ENCODE results near the gene HIVEP2.

The HIVEP2 gene

DNA sequence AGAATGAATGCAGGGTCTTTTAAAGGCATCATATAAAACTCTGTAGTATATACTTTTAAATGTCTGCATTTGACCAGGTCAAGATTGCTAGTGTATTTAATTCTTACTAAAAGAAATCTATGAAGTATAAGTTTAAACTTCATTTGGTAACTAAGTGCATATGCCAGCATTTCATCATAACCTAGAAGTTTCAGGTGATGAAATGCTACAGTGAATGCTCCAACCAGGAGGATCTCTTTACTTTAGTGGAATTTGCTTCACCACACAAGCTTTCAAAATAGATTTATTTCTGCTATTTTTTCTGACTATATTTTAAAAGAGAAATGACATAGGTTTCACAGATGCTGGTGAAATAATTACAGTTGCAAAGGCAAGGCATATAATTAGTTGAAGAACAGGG, 141.9 kb downstream of the HIVEP2 start:
- no peak overlapping the region for H3K27ac ChIP-seq (ENCODE audit: low read depth, low read length)
- H3K9me3 ChIP-seq (ENCODE audit: low read length), result no peaks in the 10 kb centered on the region
- no peak overlapping the region for H3K4me3 ChIP-seq (ENCODE audit: low read depth in 1 of 2, low read length in 2 of 2)
- no peak overlapping the region for H3K9ac ChIP-seq (ENCODE audit: low read length)
- H3K4me1 ChIP-seq (ENCODE audit: insufficient read depth, low read length), result no peaks in the 10 kb centered on the region
- H3K36me3 ChIP-seq (ENCODE audit: insufficient read depth, low read length), result no peaks in the 10 kb centered on the region
- H3K27me3 ChIP-seq (ENCODE audit: control insufficient read depth in 1 of 2, insufficient read depth in 2 of 2, low read length in 2 of 2), result no peaks in the 10 kb centered on the region

DNA sequence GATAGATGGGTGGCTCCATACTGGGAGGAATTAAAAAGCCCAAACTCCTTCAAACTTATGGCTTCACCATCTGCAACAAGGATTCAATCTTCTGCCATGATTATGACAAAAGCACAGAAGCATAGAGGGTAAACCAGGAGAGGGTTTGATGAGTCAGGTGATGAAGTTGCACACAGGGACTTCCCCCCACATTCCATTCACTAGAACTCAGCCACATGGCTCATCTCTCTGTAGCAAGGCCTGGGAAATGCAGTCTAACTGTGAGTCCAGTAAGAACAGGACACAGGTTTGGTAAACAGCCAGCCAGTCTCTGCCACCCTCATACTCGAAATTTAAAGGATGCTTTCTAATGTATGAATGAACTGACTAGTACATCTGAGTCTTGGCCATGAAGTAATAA, 142.9 kb downstream of the HIVEP2 start:
- H3K36me3 ChIP-seq (ENCODE audit: insufficient read depth, low read length), result no peaks in the 10 kb centered on the region

DNA sequence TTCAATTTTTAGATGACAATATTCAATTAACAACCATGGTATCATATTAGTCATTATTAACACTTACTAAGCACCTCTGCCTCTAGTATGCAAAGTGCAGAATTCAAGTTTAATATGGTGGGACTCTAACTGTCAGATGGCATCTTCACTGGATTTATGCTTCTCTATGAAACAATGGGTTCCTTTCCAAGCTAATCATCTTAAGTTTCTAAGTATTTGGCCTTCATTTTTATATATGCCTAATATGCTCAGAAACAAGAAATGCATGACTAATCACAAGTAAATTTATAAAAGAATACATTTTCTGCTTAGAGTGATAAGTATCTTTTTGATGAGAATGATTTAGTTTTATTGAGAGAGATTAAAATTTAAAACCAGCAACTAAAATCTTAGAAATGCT, 144.7 kb downstream of the HIVEP2 start:
- no peak overlapping the region for H3K27ac ChIP-seq (ENCODE audit: low read depth, low read length)
- H3K4me1 ChIP-seq (ENCODE audit: insufficient read depth, low read length), result no peaks in the 10 kb centered on the region

More for the DNA sequence above, 142.9 kb downstream of the HIVEP2 start:
- H3K9ac ChIP-seq (ENCODE audit: low read length), result no peak overlapping the region
- no peaks in the 10 kb centered on the region for H3K27me3 ChIP-seq (ENCODE audit: control insufficient read depth in 1 of 2, insufficient read depth in 2 of 2, low read length in 2 of 2)
- no peaks in the 10 kb centered on the region for H3K4me1 ChIP-seq (ENCODE audit: insufficient read depth, low read length)
- H3K27ac ChIP-seq (ENCODE audit: low read depth, low read length), result no peak overlapping the region
- no peaks in the 10 kb centered on the region for H3K9me3 ChIP-seq (ENCODE audit: low read length)
- no peak overlapping the region for H3K4me3 ChIP-seq (ENCODE audit: low read depth in 1 of 2, low read length in 2 of 2)

DNA sequence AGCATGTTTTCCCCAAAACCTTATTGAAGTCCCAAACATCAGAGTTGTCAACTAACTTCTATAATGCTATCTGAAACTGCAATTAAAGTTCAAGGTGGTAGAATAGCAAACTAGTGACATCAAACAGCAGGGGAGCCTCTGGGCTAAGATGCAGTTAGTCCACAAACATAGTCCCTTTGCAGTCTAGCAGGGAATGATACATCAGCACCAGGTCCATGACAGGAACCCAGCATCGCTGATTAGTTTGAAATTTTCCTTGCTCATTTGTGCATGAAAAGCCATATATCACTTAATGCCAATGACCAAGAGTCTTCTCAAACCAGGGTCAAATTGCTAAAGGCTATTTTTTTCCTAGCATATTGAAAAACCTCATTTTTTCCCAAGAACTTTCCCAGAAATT, 145.3 kb downstream of the HIVEP2 start:
- Histone ChIP-seq H3K4me3 (ENCODE audit: low read depth in 1 of 2, low read length in 2 of 2) (no peak overlapping the region), H3K4me1 (ENCODE audit: insufficient read depth, low read length) (no peaks in the 10 kb centered on the region), H3K9me3 (ENCODE audit: low read length) (no peaks in the 10 kb centered on the region), H3K9ac (ENCODE audit: low read length) (no peak overlapping the region), H3K27ac (ENCODE audit: low read depth, low read length) (no peak overlapping the region), H3K36me3 (ENCODE audit: insufficient read depth, low read length) (no peaks in the 10 kb centered on the region), H3K27me3 (ENCODE audit: control insufficient read depth in 1 of 2, insufficient read depth in 2 of 2, low read length in 2 of 2) (no peaks in the 10 kb centered on the region)

More for the DNA sequence above, 144.7 kb downstream of the HIVEP2 start:
- Histone ChIP-seq H3K9ac (ENCODE audit: low read length) (no peak overlapping the region), H3K9me3 (ENCODE audit: low read length) (no peaks in the 10 kb centered on the region), H3K36me3 (ENCODE audit: insufficient read depth, low read length) (no peaks in the 10 kb centered on the region), H3K4me3 (ENCODE audit: low read depth in 1 of 2, low read length in 2 of 2) (no peak overlapping the region), H3K27me3 (ENCODE audit: control insufficient read depth in 1 of 2, insufficient read depth in 2 of 2, low read length in 2 of 2) (no peaks in the 10 kb centered on the region)

DNA sequence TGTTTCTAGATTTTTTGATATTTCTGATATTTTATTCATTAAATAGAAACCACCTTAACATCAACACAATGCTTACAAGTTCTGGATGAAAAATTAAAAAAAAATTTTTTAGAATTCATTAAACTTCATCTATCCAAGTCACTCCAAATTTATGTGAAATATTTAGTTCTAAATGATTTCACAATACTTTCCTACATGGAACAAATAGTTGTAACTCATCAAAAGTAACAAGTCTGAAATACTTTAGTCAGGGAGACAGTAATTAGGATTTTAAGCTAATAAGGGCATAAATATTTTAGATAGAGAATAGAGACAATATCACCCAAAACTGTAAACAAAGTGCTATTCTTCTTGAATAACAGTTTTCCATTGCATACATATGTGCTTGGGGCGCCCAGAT, 147.8 kb downstream of the HIVEP2 start:
- Histone ChIP-seq H3K27me3 (ENCODE audit: control insufficient read depth in 1 of 2, insufficient read depth in 2 of 2, low read length in 2 of 2) (no peaks in the 10 kb centered on the region), H3K27ac (ENCODE audit: low read depth, low read length) (no peak overlapping the region), H3K9ac (ENCODE audit: low read length) (no peak overlapping the region), H3K9me3 (ENCODE audit: low read length) (no peaks in the 10 kb centered on the region), H3K36me3 (ENCODE audit: insufficient read depth, low read length) (no peaks in the 10 kb centered on the region), H3K4me1 (ENCODE audit: insufficient read depth, low read length) (no peaks in the 10 kb centered on the region), H3K4me3 (ENCODE audit: low read depth in 1 of 2, low read length in 2 of 2) (no peak overlapping the region)

DNA sequence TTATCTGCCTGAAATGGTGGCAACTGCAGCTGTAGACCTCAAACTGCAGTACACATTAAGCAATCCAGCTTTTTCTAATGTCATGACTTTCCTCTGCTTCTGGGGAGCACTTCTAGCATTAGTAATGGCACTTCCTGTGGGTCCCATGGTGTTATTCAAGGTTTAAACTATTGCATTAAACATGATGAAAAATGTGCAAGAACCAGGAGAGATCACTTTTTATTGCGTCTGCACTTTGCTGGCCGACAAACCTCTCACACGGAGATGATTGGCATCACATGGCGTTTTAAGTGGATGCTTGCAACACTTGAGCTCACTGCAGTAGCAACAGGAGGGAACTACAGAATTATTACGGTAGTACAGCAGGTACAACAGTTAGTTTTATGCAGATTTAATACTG, 148.4 kb downstream of the HIVEP2 start:
- Histone ChIP-seq H3K27ac (ENCODE audit: low read depth, low read length) (no peak overlapping the region), H3K9me3 (ENCODE audit: low read length) (no peaks in the 10 kb centered on the region), H3K9ac (ENCODE audit: low read length) (no peak overlapping the region)

DNA sequence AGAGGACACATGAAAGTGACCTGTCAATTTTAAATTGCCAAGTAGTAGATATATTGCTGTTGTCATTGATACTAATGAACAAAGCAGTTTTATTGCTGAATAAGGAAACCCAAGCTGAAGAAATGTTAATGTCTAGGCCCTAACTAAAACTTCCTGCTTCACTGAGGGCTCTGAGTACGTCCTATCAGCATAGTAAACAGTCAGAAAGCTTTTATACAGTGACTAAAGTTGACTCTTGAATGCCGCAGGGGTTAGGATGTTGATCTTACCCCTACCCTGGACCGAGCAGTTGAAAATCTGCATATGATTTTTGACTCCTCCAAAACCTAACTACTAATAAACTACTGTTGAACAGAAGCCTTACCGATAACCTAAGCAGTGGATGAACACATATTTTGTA, 149.0 kb downstream of the HIVEP2 start:
- Histone ChIP-seq H3K27ac (ENCODE audit: low read depth, low read length) (no peak overlapping the region), H3K9ac (ENCODE audit: low read length) (no peak overlapping the region), H3K4me1 (ENCODE audit: insufficient read depth, low read length) (no peaks in the 10 kb centered on the region), H3K9me3 (ENCODE audit: low read length) (no peaks in the 10 kb centered on the region), H3K36me3 (ENCODE audit: insufficient read depth, low read length) (no peaks in the 10 kb centered on the region), H3K4me3 (ENCODE audit: low read depth in 1 of 2, low read length in 2 of 2) (no peak overlapping the region), H3K27me3 (ENCODE audit: control insufficient read depth in 1 of 2, insufficient read depth in 2 of 2, low read length in 2 of 2) (no peaks in the 10 kb centered on the region)

More for the DNA sequence above, 148.4 kb downstream of the HIVEP2 start:
- H3K4me1 ChIP-seq (ENCODE audit: insufficient read depth, low read length), result no peaks in the 10 kb centered on the region
- H3K27me3 ChIP-seq (ENCODE audit: control insufficient read depth in 1 of 2, insufficient read depth in 2 of 2, low read length in 2 of 2), result no peaks in the 10 kb centered on the region
- H3K4me3 ChIP-seq (ENCODE audit: low read depth in 1 of 2, low read length in 2 of 2), result no peak overlapping the region
- H3K36me3 ChIP-seq (ENCODE audit: insufficient read depth, low read length), result no peaks in the 10 kb centered on the region

DNA sequence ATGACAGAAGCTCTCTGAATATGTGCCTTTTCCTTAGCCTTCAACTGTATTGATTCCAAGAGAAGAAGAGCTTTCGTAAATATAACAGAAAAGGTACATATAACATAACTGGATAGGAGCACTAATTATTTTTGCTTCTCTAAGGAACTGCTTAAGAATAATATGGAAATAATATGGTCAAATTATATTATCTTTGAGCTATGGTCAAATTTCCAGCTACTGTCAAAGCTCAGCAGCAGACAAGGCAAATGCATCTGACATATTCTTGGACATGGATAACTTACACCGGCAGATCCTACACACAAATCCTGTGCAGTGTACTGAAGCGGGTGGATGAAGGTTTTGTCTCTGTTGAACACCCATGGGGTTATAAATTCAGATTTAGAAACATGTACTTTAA, 150.6 kb downstream of the HIVEP2 start:
- H3K36me3 ChIP-seq (ENCODE audit: insufficient read depth, low read length), result no peaks in the 10 kb centered on the region
- H3K4me1 ChIP-seq (ENCODE audit: insufficient read depth, low read length), result no peaks in the 10 kb centered on the region
- no peak overlapping the region for H3K27ac ChIP-seq (ENCODE audit: low read depth, low read length)
- H3K9ac ChIP-seq (ENCODE audit: low read length), result no peak overlapping the region
- H3K9me3 ChIP-seq (ENCODE audit: low read length), result no peaks in the 10 kb centered on the region
- no peaks in the 10 kb centered on the region for H3K27me3 ChIP-seq (ENCODE audit: control insufficient read depth in 1 of 2, insufficient read depth in 2 of 2, low read length in 2 of 2)
- H3K4me3 ChIP-seq (ENCODE audit: low read depth in 1 of 2, low read length in 2 of 2), result no peak overlapping the region

DNA sequence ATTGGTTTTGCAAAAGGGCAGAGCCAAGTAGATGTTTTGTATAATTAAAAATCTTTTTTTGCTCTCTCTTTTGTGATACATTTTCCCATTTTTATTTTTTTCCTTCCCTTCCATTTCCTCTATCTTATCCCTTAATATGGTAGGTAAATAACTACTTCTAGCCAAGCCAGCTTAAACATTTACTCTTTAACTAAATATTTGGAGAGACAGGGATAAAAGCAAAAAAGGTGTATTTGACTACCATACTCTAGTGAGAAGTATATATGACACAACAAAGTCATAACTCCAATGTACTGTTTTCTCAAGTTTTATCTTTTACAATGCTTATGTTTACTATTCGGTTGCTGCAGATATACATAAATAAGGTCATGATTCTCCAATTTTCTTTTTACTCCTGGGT, 154.7 kb downstream of the HIVEP2 start:
- H3K27me3 ChIP-seq (ENCODE audit: control insufficient read depth in 1 of 2, insufficient read depth in 2 of 2, low read length in 2 of 2), result no peaks in the 10 kb centered on the region

DNA sequence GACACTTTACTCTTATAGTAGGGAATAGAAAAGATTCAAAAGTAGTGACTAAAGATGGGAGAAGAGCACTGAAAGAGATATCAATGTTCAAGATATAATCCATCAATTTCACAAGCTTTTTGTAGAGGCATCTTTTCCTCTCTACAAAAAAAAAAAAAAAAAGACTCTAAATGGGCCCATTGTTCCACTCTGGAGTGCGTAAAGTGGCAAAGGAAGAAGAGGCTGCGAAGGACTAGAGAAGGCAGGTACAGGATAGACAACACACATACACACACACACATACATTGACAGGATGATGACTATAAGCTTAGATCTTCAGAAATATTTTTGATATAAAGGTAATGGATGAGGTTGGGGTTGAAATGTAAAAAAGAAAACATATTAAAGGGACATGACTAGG, 157.6 kb downstream of the HIVEP2 start:
- no peaks in the 10 kb centered on the region for H3K4me1 ChIP-seq (ENCODE audit: insufficient read depth, low read length)
- H3K4me3 ChIP-seq (ENCODE audit: low read depth in 1 of 2, low read length in 2 of 2), result no peak overlapping the region
- no peaks in the 10 kb centered on the region for H3K36me3 ChIP-seq (ENCODE audit: insufficient read depth, low read length)
- H3K27me3 ChIP-seq (ENCODE audit: control insufficient read depth in 1 of 2, insufficient read depth in 2 of 2, low read length in 2 of 2), result no peaks in the 10 kb centered on the region
- H3K9ac ChIP-seq (ENCODE audit: low read length), result no peak overlapping the region
- no peak overlapping the region for H3K27ac ChIP-seq (ENCODE audit: low read depth, low read length)
- H3K9me3 ChIP-seq (ENCODE audit: low read length), result no peaks in the 10 kb centered on the region

More for the DNA sequence above, 154.7 kb downstream of the HIVEP2 start:
- no peaks in the 10 kb centered on the region for H3K36me3 ChIP-seq (ENCODE audit: insufficient read depth, low read length)
- H3K4me1 ChIP-seq (ENCODE audit: insufficient read depth, low read length), result no peaks in the 10 kb centered on the region
- H3K4me3 ChIP-seq (ENCODE audit: low read depth in 1 of 2, low read length in 2 of 2), result no peak overlapping the region
- no peak overlapping the region for H3K9ac ChIP-seq (ENCODE audit: low read length)
- no peaks in the 10 kb centered on the region for H3K9me3 ChIP-seq (ENCODE audit: low read length)
- no peak overlapping the region for H3K27ac ChIP-seq (ENCODE audit: low read depth, low read length)

DNA sequence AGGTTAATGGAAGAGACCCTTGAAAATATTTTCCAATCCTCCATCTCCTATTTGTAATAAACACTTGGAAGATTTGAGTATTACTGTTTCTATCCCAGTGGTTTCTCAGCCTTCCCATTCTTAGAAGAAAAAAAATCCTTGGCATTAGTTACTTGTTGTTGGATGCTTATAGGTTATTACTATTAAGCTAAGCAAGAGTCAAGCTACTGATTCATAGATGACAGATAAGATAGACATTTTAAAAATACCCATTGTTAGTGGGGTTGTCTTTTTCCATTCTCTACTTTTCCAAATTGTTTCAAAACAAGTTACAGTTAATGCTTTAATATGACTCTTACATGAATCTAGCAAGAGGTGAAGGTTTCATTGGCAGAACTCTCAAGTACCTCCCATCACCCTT, 158.5 kb downstream of the HIVEP2 start:
- H3K4me3 ChIP-seq (ENCODE audit: low read depth in 1 of 2, low read length in 2 of 2), result no peak overlapping the region
- no peaks in the 10 kb centered on the region for H3K9me3 ChIP-seq (ENCODE audit: low read length)
- no peaks in the 10 kb centered on the region for H3K4me1 ChIP-seq (ENCODE audit: insufficient read depth, low read length)
- H3K36me3 ChIP-seq (ENCODE audit: insufficient read depth, low read length), result no peaks in the 10 kb centered on the region
- H3K9ac ChIP-seq (ENCODE audit: low read length), result no peak overlapping the region
- H3K27ac ChIP-seq (ENCODE audit: low read depth, low read length), result no peak overlapping the region
- no peaks in the 10 kb centered on the region for H3K27me3 ChIP-seq (ENCODE audit: control insufficient read depth in 1 of 2, insufficient read depth in 2 of 2, low read length in 2 of 2)

DNA sequence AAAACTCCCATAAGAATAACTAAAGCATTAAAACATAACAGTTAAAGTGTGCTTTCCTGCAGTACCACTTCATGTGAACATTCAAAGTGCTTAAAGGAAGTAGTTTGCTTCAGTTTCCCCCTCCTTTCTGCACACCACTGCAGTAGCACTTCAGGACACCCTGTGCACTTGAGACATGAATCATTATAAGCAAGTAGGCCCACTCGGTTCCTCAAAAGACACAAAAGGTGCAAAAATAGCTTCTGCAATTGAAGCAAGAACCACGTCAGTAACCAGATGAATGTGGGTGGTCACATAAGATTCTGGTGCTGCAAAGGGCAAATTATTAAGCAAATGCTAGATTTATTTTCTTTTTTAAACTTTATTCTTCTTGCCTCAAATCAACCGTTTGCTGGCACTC, 160.6 kb downstream of the HIVEP2 start:
- H3K4me1 ChIP-seq (ENCODE audit: insufficient read depth, low read length), result no peaks in the 10 kb centered on the region
- no peak overlapping the region for H3K9ac ChIP-seq (ENCODE audit: low read length)
- no peaks in the 10 kb centered on the region for H3K36me3 ChIP-seq (ENCODE audit: insufficient read depth, low read length)
- no peak overlapping the region for H3K27ac ChIP-seq (ENCODE audit: low read depth, low read length)
- H3K4me3 ChIP-seq (ENCODE audit: low read depth in 1 of 2, low read length in 2 of 2), result no peak overlapping the region
- H3K27me3 ChIP-seq (ENCODE audit: control insufficient read depth in 1 of 2, insufficient read depth in 2 of 2, low read length in 2 of 2), result no peaks in the 10 kb centered on the region
- H3K9me3 ChIP-seq (ENCODE audit: low read length), result no peaks in the 10 kb centered on the region

Measured in muscle layer of colon (tissue), 2 donors.